Stimulated activated CD8-positive, alpha-beta memory T cell treated with anti-CD3 and anti-CD28 coated beads, Interleukin-15, amount 100 ng/mL, for 1 hour (primary cell): ENCODE results near the gene EMP3.
"Not testable (repeated sequence)": the region's sequence is repeated elsewhere in the genome, so short reads cannot be mapped to it uniquely, and the experiment has no call there.

Experiments used
- DNase-seq: peaks from one replicate; pipeline ENCODE4 v3.0.0-alpha.2; 2020; ENCODE audit warnings: low read depth

EMP3 gene

GRCh38 chr19:48348045-48348444 is 22.7 kb downstream of the EMP3 start:
- DNase-seq: no peak

GRCh38 chr19:48348737-48349136 is 23.4 kb downstream of the EMP3 start:
- no peak for DNase-seq

- DNase-seq: no peak
Observed at GRCh38 chr19:48350856-48351255, 25.5 kb downstream of the EMP3 start.

GRCh38 chr19:48351341-48351752 is 26.0 kb downstream of the EMP3 start:
- peak; percentile 70 for DNase-seq

- DNase-seq: no peak
Observed at GRCh38 chr19:48353677-48354076, 28.3 kb downstream of the EMP3 start.

- DNase-seq: no peak
Observed at GRCh38 chr19:48354332-48354992, 29.1 kb downstream of the EMP3 start.

- DNase-seq: no peak
Observed at GRCh38 chr19:48355365-48355954, 30.1 kb downstream of the EMP3 start.

- no peak for DNase-seq
Observed at GRCh38 chr19:48359123-48359522, 33.8 kb downstream of the EMP3 start.

- no peak for DNase-seq
Observed at GRCh38 chr19:48361912-48362311, 36.6 kb downstream of the EMP3 start.

- DNase-seq: peak; percentile 78
Observed at GRCh38 chr19:48362716-48363499, 37.6 kb downstream of the EMP3 start.

- DNase-seq: no peak
Observed at GRCh38 chr19:48363500-48363809, 38.1 kb downstream of the EMP3 start.

GRCh38 chr19:48363810-48364597 is 38.7 kb downstream of the EMP3 start, which contains the start of the genes SYNGR4 and TMEM143:
SYNGR4 (plus strand) TSS chr19:48364367; CDS start chr19:48365843, 1,476 bp downstream.
TMEM143 (minus strand) TSS chr19:48363940; CDS start chr19:48363920, 20 bp downstream.
- DNase-seq: peak; percentile 91

GRCh38 chr19:48364598-48365348 is 39.4 kb downstream of the EMP3 start:
- no peak for DNase-seq

GRCh38 chr19:48365602-48366001 is 40.2 kb downstream of the EMP3 start:
- no peak for DNase-seq

GRCh38 chr19:48367855-48368254 is 42.5 kb downstream of the EMP3 start:
- no peak for DNase-seq

- no peak for DNase-seq
Observed at GRCh38 chr19:48368936-48369335, 43.6 kb downstream of the EMP3 start.

GRCh38 chr19:48370955-48371354 is 45.6 kb downstream of the EMP3 start:
- DNase-seq: no peak

- DNase-seq: no peak
Observed at GRCh38 chr19:48371367-48371766, 46.0 kb downstream of the EMP3 start.

- not testable (repeated sequence) for DNase-seq
Observed at GRCh38 chr19:48371771-48372170, 46.4 kb downstream of the EMP3 start.

- DNase-seq: no peak
Observed at GRCh38 chr19:48372904-48373303, 47.6 kb downstream of the EMP3 start.

- no peak for DNase-seq
Observed at GRCh38 chr19:48373567-48373966, 48.2 kb downstream of the EMP3 start.

- DNase-seq: no peak
Observed at GRCh38 chr19:48378194-48378570, 52.8 kb downstream of the EMP3 start.
